ENCODE results near the gene GOLGA6D.
"Not testable (repeated sequence)": the region's sequence is repeated elsewhere in the genome, so short reads cannot be mapped to it uniquely, and the experiment has no call there.

- not testable (repeated sequence) for TF ChIP-seq CTCF (IDR thresholded peaks at IDR 0.05; ENCODE audit: low read length); EZH2 (optimal IDR thresholded peaks at IDR 0.05; ENCODE audit: low read depth, low read length)
These were observed 7.0 kb upstream of the GOLGA6D start for GRCh38 chr15:75275617-75276016.

All from MM.1S (cell line).